IMR-90 (cell line): ENCODE measurements around the gene FGD5. TPM values are rescaled to one million over a fixed set of nuclear protein-coding genes. Genes with fewer than 3 reads are reported as not detected.

ENCODE experiments used
- ATAC-seq: fragments of 200-7000 bp; cut with Tn5 transposase; 2 replicates; pipeline ENCODE4 v1.9.1; 2020; ENCODE audit warnings: low read depth, mild to moderate bottlenecking, moderate library complexity
- BruUV-seq: library from RNA; stranded (reverse); fragments of 400-500 nt; replicated peaks from 2 replicates; lab custom pipeline; 2021; lab: Mats Ljungman, UMichigan
- CTCF ChIA-PET: fragments of 300-600 bp; formaldehyde crosslinking; extraction: SDS; loops from one replicate; lab custom pipeline; 2021; ENCODE audit warnings: antibody characterized with exemption; lab: Yijun Ruan, JAX
- POLR2A ChIA-PET: fragments of 300-600 bp; sonication (Branson Sonifier 250); formaldehyde crosslinking; loops from one replicate; lab custom pipeline; 2022; ENCODE audit warnings: antibody characterized with exemption; ENCODE audit not compliant: unreplicated experiment; lab: Charles Lee
- DNase-seq: peaks from one replicate; pipeline ENCODE4 v3.0.0; 2013
- H2AFZ ChIP-seq: replicated peaks from 2 replicates; pipeline ENCODE3; 2013; ENCODE audit warnings: low read length, mild to moderate bottlenecking; ENCODE audit not compliant: poor library complexity
- H2AK5ac ChIP-seq: 2 replicates; pipeline ENCODE4 v1.6.1; 2013; ENCODE audit warnings: low read depth, low read length, inconsistent platforms
- H2AK9ac ChIP-seq: replicated peaks from 2 replicates; pipeline ENCODE3; 2013; ENCODE audit warnings: mild to moderate bottlenecking, low read depth, low read length, moderate library complexity; ENCODE audit not compliant: poor library complexity
- H2BK120ac ChIP-seq: 2 replicates; pipeline ENCODE4 v1.6.1; 2013; ENCODE audit warnings: low read depth, low read length, inconsistent platforms
- H2BK15ac ChIP-seq: 3 replicates; pipeline ENCODE4 v1.6.1; 2013; ENCODE audit warnings: low read depth, low read length, inconsistent platforms
- H2BK20ac ChIP-seq: 2 replicates; pipeline ENCODE4 v1.6.1; 2013; ENCODE audit warnings: low read depth, mild to moderate bottlenecking, inconsistent platforms, low read length, moderate library complexity
- H2BK5ac ChIP-seq: 2 replicates; pipeline ENCODE4 v1.6.1; 2013; ENCODE audit warnings: mild to moderate bottlenecking, low read depth, low read length, inconsistent platforms; ENCODE audit not compliant: poor library complexity, severe bottlenecking
- H3K14ac ChIP-seq: replicated peaks from 2 replicates; pipeline ENCODE4 v1.6.1; 2013; ENCODE audit warnings: low read depth, low read length, inconsistent platforms
- H3K18ac ChIP-seq: 2 replicates; pipeline ENCODE4 v1.6.1; 2013; ENCODE audit warnings: low read depth, low read length, control low read depth
- H3K23ac ChIP-seq: 2 replicates; pipeline ENCODE4 v1.6.1; 2013; ENCODE audit warnings: low read depth, low read length, inconsistent platforms
- H3K27ac ChIP-seq: 2 replicates; pipeline ENCODE4 v1.5.1; 2013; ENCODE audit warnings: mild to moderate bottlenecking, control low read depth, low read length; ENCODE audit not compliant: insufficient read depth
- H3K27me3 ChIP-seq: 2 replicates; pipeline ENCODE4 v1.6.1; 2013; ENCODE audit warnings: low read length; ENCODE audit not compliant: control insufficient read depth, insufficient read depth
- H3K36me3 ChIP-seq: 2 replicates; pipeline ENCODE4 v1.6.1; 2013; ENCODE audit warnings: low read length, mixed read lengths; ENCODE audit not compliant: control insufficient read depth, insufficient read depth
- H3K4ac ChIP-seq: 2 replicates; pipeline ENCODE4 v1.6.1; 2013; ENCODE audit warnings: low read depth, low read length, inconsistent platforms
- H3K4me1 ChIP-seq: 2 replicates; pipeline ENCODE4 v1.6.1; 2013; ENCODE audit warnings: low read length, mixed read lengths; ENCODE audit not compliant: control insufficient read depth, insufficient read depth
- H3K4me2 ChIP-seq: 2 replicates; pipeline ENCODE4 v1.6.1; 2013; ENCODE audit warnings: low read depth, mild to moderate bottlenecking, control low read depth, low read length, moderate library complexity
- H3K4me3 ChIP-seq: 2 replicates; pipeline ENCODE4 v1.5.1; 2013; ENCODE audit warnings: low read depth, mild to moderate bottlenecking, control low read depth, low read length, moderate library complexity; ENCODE audit not compliant: insufficient read depth
- H3K56ac ChIP-seq: 2 replicates; pipeline ENCODE4 v1.6.1; 2013; ENCODE audit warnings: low read length, inconsistent platforms; ENCODE audit not compliant: insufficient read depth; ENCODE audit errors: extremely low read depth
- H3K79me1 ChIP-seq, 2 experiments: 2 replicates each; pipeline ENCODE4 v1.6.1; 2013; ENCODE audit warnings: low read length in 2 of 2, inconsistent platforms in 1 of 2, low read depth in 1 of 2
- H3K9ac ChIP-seq: 2 replicates; pipeline ENCODE4 v1.6.1; 2013; ENCODE audit warnings: low read depth, low read length, control low read depth
- H3K9me1 ChIP-seq: 2 replicates; pipeline ENCODE4 v1.6.1; 2013; ENCODE audit warnings: low read length, inconsistent platforms; ENCODE audit not compliant: insufficient read depth
- H3K9me3 ChIP-seq: 2 replicates; pipeline ENCODE4 v1.6.1; 2013; ENCODE audit warnings: low read length; ENCODE audit not compliant: control insufficient read depth, insufficient read depth
- H4K20me1 ChIP-seq: 2 replicates; pipeline ENCODE4 v1.6.1; 2013; ENCODE audit warnings: low read length, inconsistent platforms; ENCODE audit not compliant: insufficient read depth
- H4K5ac ChIP-seq: 2 replicates; pipeline ENCODE4 v1.6.1; 2013; ENCODE audit warnings: mild to moderate bottlenecking, low read depth, low read length, control low read depth
- H4K8ac ChIP-seq, 2 experiments: 2 replicates each; pipeline ENCODE4 v1.6.1; 2013; ENCODE audit warnings: low read depth in 2 of 2, low read length in 2 of 2, control low read depth in 1 of 2, inconsistent platforms in 1 of 2
- H4K91ac ChIP-seq: 2 replicates; pipeline ENCODE4 v1.6.1; 2013; ENCODE audit warnings: low read depth, low read length, inconsistent platforms; ENCODE audit not compliant: insufficient read depth
- BHLHE40 ChIP-seq: fragments of 150-350 bp; IDR thresholded peaks from 2 replicates; pipeline ENCODE4 v1.6.1; 2016; ENCODE audit warnings: mild to moderate bottlenecking, low read depth, low read length
- CHD1 ChIP-seq: IDR thresholded peaks from 2 replicates; pipeline ENCODE4 v1.6.1; 2012; ENCODE audit warnings: low read depth, low read length, improper control_type of control experiment
- CTCF ChIP-seq: conservative IDR thresholded peaks from 2 replicates; pipeline ENCODE4 v1.5.1; 2012; ENCODE audit warnings: mild to moderate bottlenecking, low read depth, low read length, improper control_type of control experiment
- ELK1 ChIP-seq: fragments of 150-350 bp; IDR thresholded peaks from 2 replicates; pipeline ENCODE4 v1.6.1; 2016; ENCODE audit warnings: low read depth, mild to moderate bottlenecking, low read length, moderate library complexity, borderline replicate concordance
- FOS ChIP-seq: fragments of 150-350 bp; IDR thresholded peaks from 2 replicates; pipeline ENCODE4 v1.6.1; 2016; ENCODE audit warnings: low read depth, low read length
- MAZ ChIP-seq: IDR thresholded peaks from 2 replicates; pipeline ENCODE4 v1.6.1; 2012; ENCODE audit warnings: low read depth, mild to moderate bottlenecking, low read length, improper control_type of control experiment, moderate library complexity, borderline replicate concordance
- MXI1 ChIP-seq: IDR thresholded peaks from 2 replicates; pipeline ENCODE4 v1.6.1; 2012; ENCODE audit warnings: low read depth, mild to moderate bottlenecking, low read length, moderate library complexity, borderline replicate concordance
- NFE2L2 ChIP-seq: fragments of 150-350 bp; IDR thresholded peaks from 2 replicates; pipeline ENCODE4 v1.6.1; 2016; ENCODE audit warnings: low read depth, mild to moderate bottlenecking, low read length
- POLR2A ChIP-seq: IDR thresholded peaks from 2 replicates; pipeline ENCODE4 v1.6.1; 2012; ENCODE audit warnings: mild to moderate bottlenecking, low read depth, low read length
- RAD21 ChIP-seq: IDR thresholded peaks from 2 replicates; pipeline ENCODE4 v1.6.1; 2012; ENCODE audit warnings: low read length, improper control_type of control experiment
- RCOR1 ChIP-seq: IDR thresholded peaks from 2 replicates; pipeline ENCODE4 v1.6.1; 2012; ENCODE audit warnings: mild to moderate bottlenecking, low read length, improper control_type of control experiment; ENCODE audit not compliant: insufficient replicate concordance
- RFX5 ChIP-seq: IDR thresholded peaks from 2 replicates; pipeline ENCODE4 v1.8.0; 2012; ENCODE audit warnings: low read depth, mild to moderate bottlenecking, low read length, moderate library complexity
- SMC3 ChIP-seq: fragments of 150-350 bp; IDR thresholded peaks from 2 replicates; pipeline ENCODE4 v1.6.1; 2016; ENCODE audit warnings: low read depth, mild to moderate bottlenecking, antibody characterized with exemption, low read length, moderate library complexity
- USF2 ChIP-seq: fragments of 150-350 bp; IDR thresholded peaks from 2 replicates; pipeline ENCODE4 v1.6.1; 2017; ENCODE audit warnings: mild to moderate bottlenecking, antibody characterized with exemption, low read length, low read depth
- WGBS, 2 experiments: methylation state at CpG; one replicate each; pipeline versions ENCODE4 v1.1.5 to v1.1.7; 2013; ENCODE audit warnings: missing lambda C conversion rate in 2 of 2; ENCODE audit not compliant: insufficient read length in 1 of 2; ENCODE audit errors: extremely low coverage in 2 of 2; 5-methylcytosine and 5-hydroxymethylcytosine counted together
- dilution Hi-C: fragments of 300-500 bp; cut with HindIII; formaldehyde crosslinking; loops from one replicate; pipeline ENCODE4 v1.14.3; 2018; ENCODE audit warnings: low sequenced_read_pairs; ENCODE audit not compliant: unreplicated experiment
- in situ Hi-C: fragments of 300-500 bp; cut with MboI; formaldehyde crosslinking; loops from 3 replicates; pipeline ENCODE4 v1.14.3; 2019; ENCODE audit warnings: low sequenced_read_pairs, inconsistent platforms, mixed read lengths
- intact Hi-C: fragments of 100-400 bp; cut with micrococcal nuclease; formaldehyde crosslinking; loops from 2 replicates; pipeline ENCODE4 v1.10.0; 2022
- polyA plus RNA-seq, 3 experiments: library from polyadenylated mRNA; depleted of rRNA; stranded (reverse); fragments of >200 nt; gene quantifications; 2 replicates each; pipeline ENCODE4 v1.2.3, GENCODE V29; 2012; ENCODE audit warnings: low replicate concordance in 1 of 3
- total RNA-seq: library from RNA; depleted of rRNA; stranded (reverse); fragments of >200 nt; gene quantifications from 2 replicates; pipeline ENCODE4 v1.2.3, GENCODE V29; 2012

The FGD5 gene
- total and polyA plus RNA-seq, 2 of the 4 experiments (the other 2 are of a cell fraction) = not detected

GRCh38 chr3:14923476-14923875, 104.7 kb downstream of the FGD5 start:
- H2BK120ac ChIP-seq = no peak overlapping the region
- CTCF ChIA-PET = no interaction called here
- POLR2A ChIA-PET = no interaction called here
- no peaks in the 10 kb centered on the region for H3K9me1 ChIP-seq
- BruUV-seq = no TSS peak
- H3K4ac ChIP-seq = no peak overlapping the region
- H3K14ac ChIP-seq = no peak overlapping the region
- H4K91ac ChIP-seq = no peak overlapping the region
- no peaks in the 10 kb centered on the region for H3K9me3 ChIP-seq
- no peaks in the 10 kb centered on the region for H4K20me1 ChIP-seq
- intact Hi-C loops = loop anchor here (5.0 kb wide), 3 partner anchors 721 to 1266 kb away; no protein-coding TSS in a partner anchor
- no peak overlapping the region for H2BK15ac ChIP-seq
- no peak overlapping the region for H3K18ac ChIP-seq
- no peak overlapping the region for H3K27ac ChIP-seq
- H3K79me1 ChIP-seq = no peaks in the 10 kb centered on the region
- no peak overlapping the region for H3K23ac ChIP-seq
- no peak overlapping the region for H2BK20ac ChIP-seq
- no peak overlapping the region for H3K9ac ChIP-seq
- no peak overlapping the region for H3K56ac ChIP-seq
- TF ChIP-seq MXI1 = no peak
- TF ChIP-seq USF2 = no peak
- TF ChIP-seq ELK1 = no peak
- no peak for TF ChIP-seq BHLHE40
- TF ChIP-seq CHD1 = no peak
- no peak for TF ChIP-seq POLR2A
- no peak for TF ChIP-seq FOS
- TF ChIP-seq RCOR1 = no peak
- no peak for TF ChIP-seq SMC3
- no peak for TF ChIP-seq MAZ
- TF ChIP-seq NFE2L2 = no peak
- no peak for TF ChIP-seq CTCF
- TF ChIP-seq RFX5 = no peak
- no peak for TF ChIP-seq RAD21
- peaks cover 6% of the 10 kb centered on the region for H3K27me3 ChIP-seq
- no peaks in the 10 kb centered on the region for H3K36me3 ChIP-seq
- H2AK9ac ChIP-seq = no peak overlapping the region
- no peak overlapping the region for H2BK5ac ChIP-seq
- H3K4me1 ChIP-seq = peaks cover 2% of the 10 kb centered on the region; the same call in 1 of the 2 replicates
- ATAC-seq (no peak), DNase-seq (no peak)
- no peak overlapping the region for H4K8ac ChIP-seq
- H3K4me2 ChIP-seq = no peak overlapping the region
- 33% methylated on average over 1 of the region's 6 CpGs; no CpG with 5 or more reads in 1 of the 2 experiments for WGBS, 2 experiments
- H2AK5ac ChIP-seq = no peak overlapping the region
- H3K4me3 ChIP-seq = no peak overlapping the region
- H2AFZ ChIP-seq = no peak overlapping the region
- in situ Hi-C loops = loop anchor here (5.0 to 10.0 kb wide), 2 partner anchors 251 to 419 kb away; no protein-coding TSS in a partner anchor
- H4K5ac ChIP-seq = no peak overlapping the region
- dilution Hi-C loops = no loop called here
